ENCODE data around the gene CUBN. TPM values are rescaled to one million over a fixed set of nuclear protein-coding genes. Genes with fewer than 3 reads are reported as not detected.

CUBN gene
- total and polyA plus RNA-seq, 9 of the 15 experiments (the other 6 are each of a cell fraction or from before 2014, with no cell fraction given): 0.04 to 0.33 (median 0.09) TPM

GRCh38 chr10:17003151-17003550 lies 126.5 kb downstream of the CUBN start (continued):
- TF ChIP-seq, protein P1, sequence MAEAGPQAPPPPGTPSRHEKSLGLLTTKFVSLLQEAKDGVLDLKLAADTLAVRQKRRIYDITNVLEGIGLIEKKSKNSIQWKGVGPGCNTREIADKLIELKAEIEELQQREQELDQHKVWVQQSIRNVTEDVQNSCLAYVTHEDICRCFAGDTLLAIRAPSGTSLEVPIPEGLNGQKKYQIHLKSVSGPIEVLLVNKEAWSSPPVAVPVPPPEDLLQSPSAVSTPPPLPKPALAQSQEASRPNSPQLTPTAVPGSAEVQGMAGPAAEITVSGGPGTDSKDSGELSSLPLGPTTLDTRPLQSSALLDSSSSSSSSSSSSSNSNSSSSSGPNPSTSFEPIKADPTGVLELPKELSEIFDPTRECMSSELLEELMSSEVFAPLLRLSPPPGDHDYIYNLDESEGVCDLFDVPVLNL (CRISPR knock-in tag; IDR thresholded peaks at IDR 0.05; ENCODE audit: low read depth): no peak
- TF ChIP-seq, protein P2, sequence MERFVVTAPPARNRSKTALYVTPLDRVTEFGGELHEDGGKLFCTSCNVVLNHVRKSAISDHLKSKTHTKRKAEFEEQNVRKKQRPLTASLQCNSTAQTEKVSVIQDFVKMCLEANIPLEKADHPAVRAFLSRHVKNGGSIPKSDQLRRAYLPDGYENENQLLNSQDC (CRISPR knock-in tag; IDR thresholded peaks at IDR 0.05): no peak
- TF ChIP-seq FOS (IDR thresholded peaks at IDR 0.05; ENCODE audit: extremely low read depth, insufficient read length) (peak; percentile 31), HIVEP1 (CRISPR knock-in tag; IDR thresholded peaks at IDR 0.05) (no peak), ELK3 (CRISPR knock-in tag; IDR thresholded peaks at IDR 0.05) (no peak), DIDO1 (tag; IDR thresholded peaks at IDR 0.05; ENCODE audit: low read depth) (no peak), FOXA3 (CRISPR knock-in tag; conservative IDR thresholded peaks at IDR 0.05 in 1 of 2, IDR thresholded peaks at IDR 0.05 in 1 of 2) (0 out of 4 replicates have a peak, but pooled peaks of 1 of the 2 experiments have one; percentile 7), ZMIZ1 (IDR thresholded peaks at IDR 0.05; ENCODE audit: low read depth in 2 of 2, low read length in 2 of 2) (peak in 1 of 2 experiments; percentile 91; a peak in 2 of 4 replicates), CCNT2 (IDR thresholded peaks at IDR 0.05; ENCODE audit: borderline replicate concordance, extremely low read depth, insufficient read length, low read depth, low read length) (peak; percentile 58), NR0B1 (IDR thresholded peaks at IDR 0.05; ENCODE audit: partially characterized antibody) (no peak), NFE2L1 (tag; IDR thresholded peaks at IDR 0.05; ENCODE audit: borderline replicate concordance, low read depth) (no peak), TOE1 (IDR thresholded peaks at IDR 0.05; ENCODE audit: borderline replicate concordance) (no peak), TOE1 (CRISPR knock-in tag; IDR thresholded peaks at IDR 0.05; ENCODE audit: borderline replicate concordance, low read depth) (no peak), XRCC4 (IDR thresholded peaks at IDR 0.05; ENCODE audit: extremely low read depth, insufficient read depth, insufficient read length) (no peak), SRSF1 (IDR thresholded peaks at IDR 0.05; ENCODE audit: low read depth, low read length) (no peak), SMARCA4 (IDR thresholded peaks at IDR 0.05) (peak; percentile 91), POLR3A (IDR thresholded peaks at IDR 0.05; ENCODE audit: borderline replicate concordance, extremely low read depth, insufficient read depth, insufficient read length) (no peak), SMARCC2 (IDR thresholded peaks at IDR 0.05; ENCODE audit: low read depth) (peak; percentile 83)
- TF ChIP-seq, protein P3, sequence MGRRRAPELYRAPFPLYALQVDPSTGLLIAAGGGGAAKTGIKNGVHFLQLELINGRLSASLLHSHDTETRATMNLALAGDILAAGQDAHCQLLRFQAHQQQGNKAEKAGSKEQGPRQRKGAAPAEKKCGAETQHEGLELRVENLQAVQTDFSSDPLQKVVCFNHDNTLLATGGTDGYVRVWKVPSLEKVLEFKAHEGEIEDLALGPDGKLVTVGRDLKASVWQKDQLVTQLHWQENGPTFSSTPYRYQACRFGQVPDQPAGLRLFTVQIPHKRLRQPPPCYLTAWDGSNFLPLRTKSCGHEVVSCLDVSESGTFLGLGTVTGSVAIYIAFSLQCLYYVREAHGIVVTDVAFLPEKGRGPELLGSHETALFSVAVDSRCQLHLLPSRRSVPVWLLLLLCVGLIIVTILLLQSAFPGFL (CRISPR knock-in tag; IDR thresholded peaks at IDR 0.05): no peak

Data from K562 (cell line).